NCI-H69 (cell line): ENCODE measurements around the gene THRB.

Experiments used
- DNase-seq: peaks from one replicate; lab custom pipeline; 2025; lab: John Stamatoyannopoulos, UW

The THRB gene

GRCh38 chr3:24512564-24513197 is 18.0 kb upstream of the THRB start:
- no peak for DNase-seq

GRCh38 chr3:24510030-24510648 is 15.5 kb upstream of the THRB start:
- DNase-seq, result no peak

- DNase-seq, result peak; percentile 77
Measured at GRCh38 chr3:24508423-24508839, 13.8 kb upstream of the THRB start.

GRCh38 chr3:24507776-24508422 is 13.2 kb upstream of the THRB start:
- no peak for DNase-seq

GRCh38 chr3:24506966-24507775 is 12.5 kb upstream of the THRB start:
- DNase-seq, result no peak

- no peak for DNase-seq
Measured at GRCh38 chr3:24505691-24506550, 11.3 kb upstream of the THRB start.

GRCh38 chr3:24504772-24505171 is 10.1 kb upstream of the THRB start:
- no peak for DNase-seq

- DNase-seq, result no peak
Measured at GRCh38 chr3:24503616-24504113, 9.0 kb upstream of the THRB start.

- no peak for DNase-seq
Measured at GRCh38 chr3:24502690-24503089, 8.0 kb upstream of the THRB start.

GRCh38 chr3:24500806-24501205 is 6.2 kb upstream of the THRB start:
- DNase-seq, result no peak

- DNase-seq, result no peak
Measured at GRCh38 chr3:24499991-24500390, 5.3 kb upstream of the THRB start.

- DNase-seq, result no peak
Measured at GRCh38 chr3:24498796-24499195, 4.1 kb upstream of the THRB start.

- no peak for DNase-seq
Measured at GRCh38 chr3:24498391-24498790, 3.7 kb upstream of the THRB start.

GRCh38 chr3:24497942-24498341 is 3.3 kb upstream of the THRB start:
- DNase-seq, result no peak

- peak; percentile 31 for DNase-seq
Measured at GRCh38 chr3:24496529-24497482, 2.2 kb upstream of the THRB start.

GRCh38 chr3:24495326-24495994 is 810 bp upstream of the THRB start:
- peak; percentile 71 for DNase-seq

GRCh38 chr3:24493746-24494617 is 668 bp downstream of the THRB start:
- DNase-seq, result peak; percentile 80

- peak; percentile 8 for DNase-seq
Measured at GRCh38 chr3:24492971-24493551, 1.6 kb downstream of the THRB start.
